Measurements from ENCODE around the gene FAM114A1.

DNA sequence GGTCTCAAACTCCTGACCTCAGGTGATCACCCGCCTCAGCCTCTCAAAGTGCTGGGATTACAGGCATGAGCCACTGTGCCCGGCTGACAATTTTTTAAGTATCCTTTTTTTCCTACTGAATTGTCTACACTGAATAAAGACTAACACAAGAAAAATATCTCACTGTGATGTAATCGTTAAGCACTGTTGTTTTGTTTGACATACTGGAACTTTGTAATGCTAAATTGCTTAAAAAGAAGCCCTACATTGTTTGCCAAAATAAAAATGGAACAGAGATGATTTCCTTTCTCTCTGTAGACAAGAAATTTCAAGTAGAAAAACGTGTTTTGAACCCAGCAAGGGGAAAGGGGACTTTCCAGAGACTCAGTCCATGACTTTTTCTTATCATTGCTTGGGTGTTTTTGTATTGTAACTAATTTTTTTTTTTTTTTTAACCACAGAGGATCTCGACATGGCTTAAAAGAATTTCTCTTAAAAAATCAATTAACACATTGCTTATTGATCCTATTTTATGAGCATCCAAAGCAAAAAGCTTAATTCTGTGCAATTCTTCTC lies 89.7 kb downstream of the FAM114A1 start:
- TF ChIP-seq GATA2 (IDR thresholded peaks at IDR 0.05; ENCODE audit: low read depth, low read length) = no peak
- no peak for TF ChIP-seq GATA3 (IDR thresholded peaks at IDR 0.05; ENCODE audit: low read depth, low read length)
